HUES48 (cell line): ENCODE results near the gene LRRC2.

ENCODE experiments used
- H3K27ac ChIP-seq: one replicate; pipeline ENCODE4 v1.7.0; 2013; ENCODE audit warnings: low read depth, low read length, inconsistent platforms
- H3K27me3 ChIP-seq: 2 replicates; pipeline ENCODE4 v1.6.1; 2013; ENCODE audit warnings: mild to moderate bottlenecking, low read length; ENCODE audit not compliant: control insufficient read depth, insufficient read depth
- H3K36me3 ChIP-seq: 2 replicates; pipeline ENCODE4 v1.6.1; 2013; ENCODE audit warnings: low read length; ENCODE audit not compliant: control insufficient read depth, insufficient read depth
- H3K4me1 ChIP-seq: 2 replicates; pipeline ENCODE4 v1.6.1; 2013; ENCODE audit warnings: mild to moderate bottlenecking, low read length; ENCODE audit not compliant: control insufficient read depth, insufficient read depth
- H3K4me3 ChIP-seq: 2 replicates; pipeline ENCODE4 v1.5.1; 2013; ENCODE audit warnings: mild to moderate bottlenecking, low read depth, low read length
- H3K9ac ChIP-seq: 2 replicates; pipeline ENCODE4 v1.6.1; 2013; ENCODE audit warnings: mild to moderate bottlenecking, low read depth, low read length, moderate library complexity
- H3K9me3 ChIP-seq: 2 replicates; pipeline ENCODE4 v1.6.1; 2013; ENCODE audit warnings: low read length; ENCODE audit not compliant: control insufficient read depth, insufficient read depth

The LRRC2 gene

GRCh38 chr3:46484911-46485778, 81.0 kb downstream of the LRRC2 start:
- Histone ChIP-seq H3K27me3 (no peaks in the 10 kb centered on the region), H3K9ac (no peak overlapping the region), H3K9me3 (no peaks in the 10 kb centered on the region), H3K27ac (no peak overlapping the region), H3K4me3 (no peak overlapping the region), H3K36me3 (no peaks in the 10 kb centered on the region), H3K4me1 (peaks cover 6% of the 10 kb centered on the region; the same call in 1 of the 2 replicates)

- Histone ChIP-seq H3K27ac (no peak overlapping the region), H3K9ac (no peak overlapping the region), H3K27me3 (no peaks in the 10 kb centered on the region), H3K4me3 (no peak overlapping the region), H3K9me3 (no peaks in the 10 kb centered on the region), H3K4me1 (peaks cover 5% of the 10 kb centered on the region; the same call in 1 of the 2 replicates), H3K36me3 (no peaks in the 10 kb centered on the region)
Measured at GRCh38 chr3:46484388-46484787, 81.7 kb downstream of the LRRC2 start.

DNA sequence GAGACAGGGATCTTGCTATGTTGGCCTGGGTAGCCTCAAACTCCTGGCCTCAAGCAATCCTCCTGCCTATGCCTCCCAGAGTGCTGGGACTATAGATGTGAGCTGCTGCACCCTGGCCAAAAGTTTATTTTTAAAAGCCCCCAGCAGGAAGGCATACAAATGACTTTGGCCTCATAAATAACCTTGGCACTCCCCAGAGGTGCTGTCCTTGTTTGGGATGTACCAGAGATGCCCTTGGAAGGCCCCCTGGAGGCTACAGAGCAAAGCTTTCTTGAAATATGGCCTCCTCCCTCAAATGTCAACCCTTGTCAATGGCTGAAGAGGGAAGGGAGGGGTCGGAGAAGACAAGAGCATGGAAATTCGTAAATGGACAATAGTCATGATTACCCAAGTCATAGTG, 82.3 kb downstream of the LRRC2 start:
- H3K9me3 ChIP-seq, result no peaks in the 10 kb centered on the region
- no peak overlapping the region for H3K4me3 ChIP-seq
- no peaks in the 10 kb centered on the region for H3K4me1 ChIP-seq
- H3K27ac ChIP-seq, result no peak overlapping the region
- no peak overlapping the region for H3K9ac ChIP-seq
- H3K36me3 ChIP-seq, result no peaks in the 10 kb centered on the region
- no peaks in the 10 kb centered on the region for H3K27me3 ChIP-seq

DNA sequence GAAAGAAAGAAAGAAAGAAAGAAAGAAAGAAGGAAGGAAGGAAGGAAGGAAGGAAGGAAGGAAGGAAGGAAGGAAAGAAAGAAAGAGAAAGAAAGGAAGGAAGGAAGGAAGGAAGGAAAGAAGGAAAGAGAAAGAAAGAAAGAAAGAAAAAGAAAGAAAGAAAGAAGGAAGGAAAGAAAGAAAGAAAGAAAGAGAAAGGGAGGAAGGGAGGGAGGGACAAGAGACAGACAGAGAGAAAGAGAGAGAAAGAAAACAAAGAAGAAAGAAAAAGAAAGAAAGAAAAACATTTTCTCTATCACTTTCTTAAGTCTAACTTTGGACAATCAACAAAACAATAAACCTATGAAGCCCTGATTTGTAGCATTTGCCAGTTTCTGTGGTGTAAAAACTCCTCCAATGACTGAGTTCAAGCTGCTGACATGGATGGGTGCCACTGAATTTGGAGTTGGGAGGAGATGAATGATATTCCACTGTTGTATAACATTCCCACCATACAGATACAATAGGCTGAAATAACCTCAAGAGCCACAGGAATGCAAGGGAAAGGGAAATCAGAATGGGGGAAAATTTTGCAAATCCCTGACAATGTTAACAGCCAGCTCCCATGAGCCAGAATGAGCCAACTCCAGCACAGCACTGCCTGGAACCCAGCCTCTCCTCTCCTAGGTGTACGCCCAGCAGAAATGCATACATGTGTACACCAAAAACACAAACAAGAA, 83.3 kb downstream of the LRRC2 start:
- no peaks in the 10 kb centered on the region for H3K27me3 ChIP-seq
- no peak overlapping the region for H3K9ac ChIP-seq
- no peaks in the 10 kb centered on the region for H3K4me1 ChIP-seq
- H3K27ac ChIP-seq, result no peak overlapping the region
- H3K4me3 ChIP-seq, result no peak overlapping the region
- H3K9me3 ChIP-seq, result no peaks in the 10 kb centered on the region
- H3K36me3 ChIP-seq, result no peaks in the 10 kb centered on the region

- H3K27me3 ChIP-seq, result no peaks in the 10 kb centered on the region
- no peaks in the 10 kb centered on the region for H3K9me3 ChIP-seq
- H3K4me3 ChIP-seq, result no peak overlapping the region
- H3K36me3 ChIP-seq, result no peaks in the 10 kb centered on the region
- no peak overlapping the region for H3K9ac ChIP-seq
- H3K27ac ChIP-seq, result no peak overlapping the region
- H3K4me1 ChIP-seq, result no peaks in the 10 kb centered on the region
Measured at GRCh38 chr3:46481636-46482035, 84.5 kb downstream of the LRRC2 start.

DNA sequence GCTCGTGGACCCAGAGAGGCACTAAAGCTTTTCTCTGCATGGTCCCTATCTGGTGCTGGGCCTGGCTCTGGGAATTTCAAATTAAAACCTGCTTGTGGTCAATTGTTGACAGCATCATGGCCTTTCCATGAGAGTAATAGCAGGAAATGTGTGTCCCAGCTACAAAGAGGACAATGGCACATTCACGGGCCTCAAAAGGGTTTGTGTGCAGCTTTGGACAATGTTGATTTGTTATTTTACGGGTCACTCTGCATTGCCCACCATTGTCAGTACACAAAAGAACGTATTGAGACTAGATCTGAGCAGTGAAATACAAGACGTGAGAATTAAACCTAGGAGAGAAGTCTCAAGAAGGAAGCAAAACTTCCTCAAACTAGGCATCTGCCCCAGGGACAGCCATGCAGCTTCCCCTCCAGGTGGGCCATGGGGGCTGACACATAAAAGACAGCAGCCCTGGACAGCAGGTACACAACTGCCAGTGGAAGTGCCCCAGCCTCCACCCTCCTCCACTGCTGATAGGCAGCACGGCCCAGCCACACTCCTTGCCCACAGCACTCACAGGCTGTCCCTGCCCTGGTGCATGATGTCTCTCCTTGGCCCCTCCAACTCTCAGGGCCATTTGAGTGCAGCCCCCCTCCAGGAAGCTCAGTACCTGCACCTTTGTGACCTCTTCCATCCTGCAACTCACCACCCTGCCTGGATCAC, 85.5 kb downstream of the LRRC2 start:
- Histone ChIP-seq H3K9me3 (no peaks in the 10 kb centered on the region), H3K27ac (no peak overlapping the region), H3K4me3 (no peak overlapping the region), H3K9ac (no peak overlapping the region), H3K4me1 (no peaks in the 10 kb centered on the region), H3K27me3 (no peaks in the 10 kb centered on the region), H3K36me3 (no peaks in the 10 kb centered on the region)

DNA sequence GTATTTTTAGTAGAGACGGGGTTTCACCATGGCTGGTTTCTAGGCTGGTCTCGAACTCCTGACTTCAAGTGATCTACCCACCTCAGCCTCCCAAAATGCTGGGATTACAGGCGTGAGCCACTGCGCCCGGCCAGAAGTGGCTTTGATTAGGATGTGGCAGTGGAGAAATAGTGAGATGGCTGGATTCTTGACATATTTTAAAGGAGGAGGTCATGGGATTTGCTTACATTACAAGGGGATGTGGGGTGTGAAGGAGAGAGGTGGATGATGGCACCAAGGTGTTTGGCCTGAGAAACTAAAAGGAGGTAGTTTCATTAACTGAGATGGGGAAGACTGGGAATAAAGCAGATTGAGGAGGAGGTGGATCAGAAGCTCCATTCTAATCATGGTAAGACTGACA, 86.4 kb downstream of the LRRC2 start:
- H3K27me3 ChIP-seq, result no peaks in the 10 kb centered on the region
- H3K27ac ChIP-seq, result no peak overlapping the region
- no peak overlapping the region for H3K4me3 ChIP-seq
- no peaks in the 10 kb centered on the region for H3K36me3 ChIP-seq
- no peaks in the 10 kb centered on the region for H3K9me3 ChIP-seq
- no peaks in the 10 kb centered on the region for H3K4me1 ChIP-seq
- no peak overlapping the region for H3K9ac ChIP-seq

DNA sequence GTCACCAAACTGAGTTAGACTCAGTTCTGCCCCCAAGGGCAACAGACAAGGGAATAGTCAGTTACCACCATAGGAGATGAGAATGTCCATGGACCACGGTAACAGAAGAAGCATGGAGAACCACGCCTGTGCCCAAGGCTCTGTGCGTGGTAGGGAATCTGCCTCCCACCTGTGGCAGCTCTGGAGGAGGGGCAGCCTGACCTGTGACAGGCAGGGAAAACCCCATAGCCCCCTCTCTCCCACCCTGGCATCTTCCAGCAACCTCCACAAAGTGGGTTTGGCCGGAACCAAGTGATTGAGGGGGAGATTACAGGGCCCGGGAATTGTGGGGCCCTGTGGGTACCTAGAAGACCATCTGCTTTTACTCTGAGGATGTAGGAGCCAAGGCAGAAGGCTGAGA, 87.1 kb downstream of the LRRC2 start:
- Histone ChIP-seq H3K4me3 (no peak overlapping the region), H3K9me3 (no peaks in the 10 kb centered on the region), H3K9ac (no peak overlapping the region), H3K27me3 (no peaks in the 10 kb centered on the region), H3K4me1 (no peaks in the 10 kb centered on the region), H3K27ac (no peak overlapping the region), H3K36me3 (no peaks in the 10 kb centered on the region)

GRCh38 chr3:46478341-46478740, 87.8 kb downstream of the LRRC2 start:
- no peaks in the 10 kb centered on the region for H3K27me3 ChIP-seq
- no peaks in the 10 kb centered on the region for H3K36me3 ChIP-seq
- H3K27ac ChIP-seq, result no peak overlapping the region
- no peaks in the 10 kb centered on the region for H3K9me3 ChIP-seq
- H3K4me3 ChIP-seq, result no peak overlapping the region
- no peaks in the 10 kb centered on the region for H3K4me1 ChIP-seq
- H3K9ac ChIP-seq, result no peak overlapping the region

GRCh38 chr3:46477756-46478155, 88.3 kb downstream of the LRRC2 start:
- Histone ChIP-seq H3K27ac (no peak overlapping the region), H3K36me3 (no peaks in the 10 kb centered on the region)

GRCh38 chr3:46477145-46477544, 89.0 kb downstream of the LRRC2 start:
- Histone ChIP-seq H3K27ac (no peak overlapping the region), H3K4me1 (no peaks in the 10 kb centered on the region), H3K4me3 (no peak overlapping the region), H3K9ac (no peak overlapping the region), H3K36me3 (no peaks in the 10 kb centered on the region), H3K27me3 (no peaks in the 10 kb centered on the region), H3K9me3 (no peaks in the 10 kb centered on the region)

More at GRCh38 chr3:46477756-46478155, 88.3 kb downstream of the LRRC2 start:
- Histone ChIP-seq H3K27me3 (no peaks in the 10 kb centered on the region), H3K9me3 (no peaks in the 10 kb centered on the region), H3K9ac (no peak overlapping the region), H3K4me1 (no peaks in the 10 kb centered on the region), H3K4me3 (no peak overlapping the region)
